ENCODE data around the gene CDK16.

- TF ChIP-seq CTCF (IDR thresholded peaks at IDR 0.05): no peak
- no peak for TF ChIP-seq POLR2A (IDR thresholded peaks at IDR 0.05)
Observed at GRCh38 chrX:47245156-47245555, 26.7 kb downstream of the CDK16 start.
